ENCODE measurements around the gene KLF16.

Gene KLF16

DNA sequence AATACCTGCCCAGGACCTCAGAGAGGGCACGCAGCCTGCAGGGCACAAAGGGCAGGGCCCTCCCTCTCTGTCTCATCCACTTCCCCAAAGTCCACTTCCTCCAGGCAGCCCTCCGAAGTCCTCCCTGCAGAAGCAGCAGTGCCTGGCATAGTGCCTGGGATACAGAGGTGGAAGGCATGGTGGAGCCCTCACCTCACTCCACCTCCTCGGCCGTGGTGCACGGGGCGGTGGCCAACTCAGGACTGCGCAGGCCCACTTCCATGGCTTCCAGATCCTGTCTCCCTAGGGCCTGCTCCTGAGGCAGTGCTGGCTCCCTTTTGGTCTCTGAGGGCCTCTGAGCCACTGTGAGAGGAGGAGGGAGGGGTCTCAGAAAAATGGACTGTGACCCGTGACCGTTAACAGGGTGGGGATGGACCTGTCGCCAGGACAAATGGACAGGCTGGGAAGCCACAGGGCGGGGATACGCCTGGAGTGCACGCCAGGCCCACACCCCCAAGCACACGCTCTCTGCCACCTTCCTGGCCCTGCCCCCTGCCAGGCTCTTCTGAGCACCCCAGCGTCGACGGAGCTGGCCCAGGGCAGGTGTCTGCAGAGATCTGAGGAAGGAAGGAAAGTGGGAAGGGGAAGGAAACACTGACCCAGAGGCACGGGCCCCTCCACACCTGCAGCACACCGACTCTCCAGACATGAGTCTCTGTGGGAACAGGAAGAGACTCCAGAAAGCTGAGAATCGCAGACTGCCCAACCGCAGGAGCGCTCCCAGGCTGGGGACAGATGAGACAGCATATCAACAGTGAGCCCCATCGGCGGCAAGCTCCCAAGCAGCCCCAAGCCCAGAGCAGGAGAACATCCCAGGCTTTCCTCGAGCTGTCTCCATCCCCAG, 23.5 kb downstream of the KLF16 start:
- no peak for DNase-seq

DNA sequence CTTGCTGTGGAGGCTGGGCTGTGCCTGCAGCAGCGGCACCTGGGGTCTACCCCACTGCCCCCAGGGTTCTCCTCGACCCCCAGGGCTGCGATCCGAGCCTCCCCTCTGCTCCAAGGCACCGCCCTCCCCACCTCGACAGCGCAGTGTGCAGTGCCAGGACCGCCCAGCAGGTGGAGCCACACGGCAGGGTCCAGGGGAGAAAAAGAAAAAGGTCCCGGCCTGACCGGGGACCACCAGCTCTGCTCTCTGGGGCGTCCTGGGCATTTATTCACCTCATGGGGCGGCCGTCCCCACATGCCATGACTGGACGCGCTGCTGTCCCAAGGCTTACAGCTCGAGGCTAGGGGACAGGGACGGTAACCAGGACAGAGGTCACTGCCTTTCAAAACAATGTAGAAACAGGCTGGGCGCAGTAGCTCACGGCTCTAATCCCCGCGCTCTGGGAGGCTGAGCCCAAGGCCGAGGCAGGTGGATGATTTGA, 25.7 kb downstream of the KLF16 start:
- DNase-seq, result peak; percentile 87

DNA sequence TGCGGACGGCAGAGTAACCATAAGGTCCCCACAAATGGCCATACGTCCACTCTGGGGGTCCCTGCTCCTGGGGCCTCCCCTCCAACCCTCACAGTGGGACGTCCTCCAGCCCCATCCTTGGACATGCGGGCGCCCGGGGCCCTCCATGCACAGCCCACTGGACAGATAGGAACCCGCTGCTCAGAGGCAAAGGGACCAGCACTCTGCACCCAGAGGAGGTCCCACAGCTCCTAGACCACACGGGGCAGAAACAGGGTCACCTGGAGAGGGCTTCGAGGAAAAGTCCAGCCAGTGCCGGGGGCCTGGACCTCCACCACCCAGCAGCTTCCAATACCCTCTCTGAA, 26.2 kb downstream of the KLF16 start:
- no peak for DNase-seq

DNA sequence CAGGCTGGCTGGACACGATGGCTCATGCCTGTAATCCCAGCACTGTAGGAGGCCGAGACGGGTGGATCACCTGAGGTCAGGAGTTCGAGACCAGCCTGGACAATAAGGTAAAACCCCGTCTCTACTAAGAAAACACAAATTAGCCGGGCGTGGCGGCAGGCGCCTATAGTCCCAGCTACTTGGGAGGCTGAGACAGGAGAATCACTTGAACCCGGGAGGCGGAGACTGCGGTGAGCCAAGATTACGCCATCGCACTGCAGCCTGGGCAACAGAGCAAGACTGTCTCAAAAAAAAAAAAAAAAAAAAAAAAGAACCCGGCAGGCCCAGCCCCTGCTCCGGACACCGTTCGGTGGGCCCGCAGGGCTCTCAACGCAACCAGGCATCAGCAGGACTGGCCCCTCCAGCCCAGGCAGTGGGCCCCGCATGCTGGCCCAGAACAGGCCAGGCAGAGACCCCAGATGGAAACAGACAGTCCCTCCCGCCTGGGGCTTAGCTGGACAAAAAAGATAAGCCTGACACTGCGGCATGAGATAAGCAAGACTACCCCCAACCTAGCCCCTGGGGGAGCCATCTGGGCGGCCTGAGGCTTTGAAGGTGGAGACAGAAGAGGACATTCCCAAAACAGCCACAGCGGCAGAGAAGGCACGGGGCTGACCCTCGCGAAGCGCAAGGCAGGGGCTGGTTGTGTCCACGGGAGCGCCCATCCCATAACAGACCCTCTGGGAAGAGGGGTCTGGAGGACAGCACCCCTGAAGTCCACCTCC, 26.7 kb downstream of the KLF16 start:
- no peak for DNase-seq

DNA sequence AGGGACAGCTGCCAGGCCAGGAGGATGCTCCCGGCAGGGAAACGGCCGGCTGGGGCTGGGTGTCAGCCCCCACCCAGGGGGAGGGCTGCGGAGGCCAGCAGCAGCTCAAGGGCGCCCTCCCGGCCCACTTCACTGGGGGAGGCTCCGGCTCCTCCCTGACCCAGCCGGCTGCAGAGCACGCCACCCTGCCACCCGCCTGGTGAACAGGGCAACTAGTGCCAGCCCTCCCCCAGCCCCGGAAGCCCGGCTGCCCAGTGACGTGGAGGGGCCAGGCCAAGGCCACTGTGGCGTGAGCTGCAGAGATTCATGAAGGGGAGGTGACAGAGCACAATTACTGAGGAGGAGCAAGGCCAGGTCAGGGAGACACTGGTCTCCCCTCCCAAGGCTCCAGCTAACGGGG, 29.8 kb downstream of the KLF16 start:
- DNase-seq, result no peak

DNA sequence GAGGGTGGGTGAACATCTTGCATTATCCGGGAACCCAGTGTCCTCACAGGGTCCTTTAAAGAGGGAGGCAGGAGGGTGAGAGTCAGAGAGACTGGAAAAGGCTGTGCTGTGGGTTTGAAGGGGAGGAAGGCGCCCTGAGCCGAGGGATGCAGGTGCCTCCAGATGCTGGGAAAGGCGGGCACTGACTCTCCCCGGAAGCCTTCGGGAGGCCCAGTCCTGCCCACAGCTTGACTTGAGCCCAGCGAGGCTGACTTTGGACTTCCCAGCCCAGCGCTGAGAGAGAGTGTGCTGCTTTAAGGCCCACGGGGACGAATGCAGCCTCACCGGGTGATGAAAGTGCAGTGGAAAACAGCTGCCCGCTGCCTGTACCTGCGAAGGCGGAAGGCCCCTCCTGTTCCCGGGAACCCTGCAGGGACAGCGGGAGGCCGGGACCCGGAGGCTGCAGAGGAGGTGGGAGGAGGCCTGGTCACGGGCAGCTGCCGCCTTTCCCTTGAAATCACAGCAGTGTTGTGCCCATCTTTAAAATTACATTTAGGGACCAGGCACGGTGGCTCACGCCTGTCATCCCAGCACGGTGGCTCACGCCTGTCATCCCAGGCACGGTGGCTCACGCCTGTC, 31.2 kb downstream of the KLF16 start:
- DNase-seq, result no peak

DNA sequence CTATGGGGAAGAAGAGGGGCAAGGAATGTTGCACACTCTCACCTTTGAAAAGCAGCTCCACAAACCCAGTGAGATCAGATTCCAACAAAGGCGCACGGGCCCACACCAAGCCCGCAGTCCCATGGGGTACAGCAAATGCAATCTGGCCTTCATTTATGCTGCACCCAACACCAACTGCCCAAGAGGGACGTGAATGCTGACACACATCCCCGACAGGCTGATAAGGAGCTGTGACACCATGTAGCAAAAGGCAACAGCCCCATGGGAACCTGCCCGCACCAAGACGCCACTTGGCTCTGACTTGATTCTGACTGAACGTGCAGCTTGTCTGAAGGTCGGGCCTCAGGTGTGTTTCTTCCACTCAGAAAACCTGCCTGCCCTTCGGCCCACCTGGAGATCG, 32.4 kb downstream of the KLF16 start:
- DNase-seq, result no peak

DNA sequence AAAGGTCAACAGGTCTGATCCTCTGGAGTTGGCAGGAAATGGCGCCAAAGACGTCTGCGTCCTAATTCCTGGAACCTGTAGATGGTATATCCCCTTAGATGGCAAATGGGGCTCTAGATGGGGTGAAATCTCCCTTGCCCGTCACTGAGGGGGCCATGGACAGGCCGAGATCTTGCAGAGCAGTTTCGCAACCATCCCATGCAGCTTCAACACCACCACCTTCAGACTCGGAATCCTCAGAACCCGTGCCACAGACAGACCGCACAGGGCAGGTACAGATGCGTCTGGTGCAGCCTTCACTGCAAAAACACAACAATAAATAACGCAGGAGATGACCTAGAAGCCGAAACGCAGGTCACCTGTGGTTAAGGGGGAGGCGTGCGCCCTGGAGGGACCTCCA, 32.8 kb downstream of the KLF16 start:
- DNase-seq, result no peak

DNA sequence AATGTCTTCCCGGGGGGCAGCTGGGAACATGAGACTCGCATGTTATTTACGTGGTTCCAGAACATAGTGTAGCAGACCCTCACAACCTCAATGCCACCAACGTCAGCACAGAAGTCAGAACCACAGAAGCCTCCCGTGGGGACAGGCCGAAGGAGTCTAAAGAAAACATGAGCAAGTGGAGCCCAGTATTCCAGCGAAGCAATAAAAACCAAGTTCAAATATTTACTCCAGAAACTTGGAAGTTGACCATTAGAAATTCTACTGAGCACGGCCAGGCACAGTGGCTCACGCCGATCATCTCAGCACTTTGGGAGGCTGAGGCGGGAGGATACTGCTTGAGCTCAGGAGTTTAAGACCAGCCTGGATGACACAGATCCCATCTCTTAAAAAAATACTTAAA, 33.4 kb downstream of the KLF16 start:
- no peak for DNase-seq

DNA sequence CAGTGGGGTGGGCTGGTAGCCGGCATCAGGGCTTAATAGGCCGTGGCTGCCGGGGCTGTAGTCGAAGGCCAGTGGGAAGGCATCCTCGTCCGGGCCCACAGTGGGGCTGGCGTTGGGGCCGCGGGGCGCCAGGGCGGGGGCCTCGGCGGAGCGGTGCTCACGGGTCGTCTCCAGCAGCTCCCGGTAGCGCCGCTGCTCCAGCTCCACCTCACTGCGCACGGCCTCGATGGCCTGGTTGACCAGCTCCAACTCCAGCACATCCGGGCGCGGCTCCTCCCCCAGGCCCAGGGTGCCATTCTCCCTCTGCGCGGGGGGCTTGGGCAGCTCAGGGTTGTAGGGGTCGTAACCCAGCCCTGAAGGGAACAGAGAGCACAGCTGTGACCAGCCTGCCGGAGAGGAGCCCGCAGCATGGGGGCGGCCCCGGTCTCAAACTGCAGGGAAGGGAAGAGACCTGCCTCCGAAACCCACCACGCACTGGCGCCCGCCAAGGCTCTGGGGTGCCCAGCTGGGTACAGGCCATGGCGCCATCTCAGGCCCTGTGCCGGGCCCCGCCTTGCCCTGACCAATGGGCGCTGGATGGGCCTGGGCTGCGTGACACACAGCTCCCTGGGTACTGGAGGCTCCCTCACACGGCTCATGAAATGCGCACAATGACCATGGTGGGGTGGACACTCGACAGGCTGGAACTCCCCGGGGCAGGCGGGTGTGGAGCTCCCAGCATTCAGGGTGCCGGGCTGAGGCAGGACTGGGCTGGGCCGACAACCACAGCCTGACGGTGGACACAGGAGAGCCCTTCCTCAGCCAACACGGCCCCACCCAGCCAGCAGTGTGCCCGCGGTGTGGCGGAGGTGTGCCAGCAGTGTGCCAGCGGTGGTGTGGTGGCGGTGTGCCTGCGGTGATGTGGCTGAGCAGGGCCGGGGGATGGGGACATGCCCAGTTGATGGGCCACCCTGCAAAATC, 34.8 kb downstream of the KLF16 start:
- DNase-seq, result no peak

DNA sequence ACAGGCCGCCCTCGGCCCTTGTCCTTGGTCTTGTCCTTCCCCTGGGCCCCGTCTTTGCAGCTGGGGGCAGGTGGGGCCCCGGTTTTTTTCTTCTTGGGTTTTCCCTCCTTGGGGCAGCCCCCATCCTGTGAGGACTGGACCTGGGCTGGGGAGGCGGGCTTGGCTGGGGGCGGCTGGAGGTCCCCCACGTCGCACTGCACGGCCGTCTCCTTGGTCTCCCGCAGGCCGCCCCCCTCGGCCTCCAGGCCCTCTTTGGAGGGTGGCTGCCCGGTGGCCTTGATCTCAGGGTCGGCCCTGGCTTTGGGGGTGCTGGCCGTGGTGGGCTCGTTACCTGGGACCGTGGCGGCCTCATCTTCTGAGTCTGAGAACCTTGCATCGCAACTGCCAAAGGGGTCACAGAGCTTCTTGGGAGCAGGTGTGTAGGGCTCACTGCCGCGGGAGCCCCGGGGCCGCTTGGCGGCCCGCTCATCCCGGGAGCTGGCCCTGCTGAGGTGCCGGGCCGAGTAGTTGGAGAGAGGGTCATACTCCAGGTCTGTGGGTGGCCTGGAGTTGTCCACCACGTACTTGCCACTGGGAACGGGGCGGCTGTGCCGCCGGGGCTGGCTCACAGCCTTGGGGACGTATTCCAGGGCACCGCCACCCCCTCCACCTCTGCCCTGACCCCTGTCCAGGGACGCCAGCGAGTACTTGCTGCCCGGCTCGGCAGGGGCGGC, 35.7 kb downstream of the KLF16 start:
- DNase-seq, result no peak

DNA sequence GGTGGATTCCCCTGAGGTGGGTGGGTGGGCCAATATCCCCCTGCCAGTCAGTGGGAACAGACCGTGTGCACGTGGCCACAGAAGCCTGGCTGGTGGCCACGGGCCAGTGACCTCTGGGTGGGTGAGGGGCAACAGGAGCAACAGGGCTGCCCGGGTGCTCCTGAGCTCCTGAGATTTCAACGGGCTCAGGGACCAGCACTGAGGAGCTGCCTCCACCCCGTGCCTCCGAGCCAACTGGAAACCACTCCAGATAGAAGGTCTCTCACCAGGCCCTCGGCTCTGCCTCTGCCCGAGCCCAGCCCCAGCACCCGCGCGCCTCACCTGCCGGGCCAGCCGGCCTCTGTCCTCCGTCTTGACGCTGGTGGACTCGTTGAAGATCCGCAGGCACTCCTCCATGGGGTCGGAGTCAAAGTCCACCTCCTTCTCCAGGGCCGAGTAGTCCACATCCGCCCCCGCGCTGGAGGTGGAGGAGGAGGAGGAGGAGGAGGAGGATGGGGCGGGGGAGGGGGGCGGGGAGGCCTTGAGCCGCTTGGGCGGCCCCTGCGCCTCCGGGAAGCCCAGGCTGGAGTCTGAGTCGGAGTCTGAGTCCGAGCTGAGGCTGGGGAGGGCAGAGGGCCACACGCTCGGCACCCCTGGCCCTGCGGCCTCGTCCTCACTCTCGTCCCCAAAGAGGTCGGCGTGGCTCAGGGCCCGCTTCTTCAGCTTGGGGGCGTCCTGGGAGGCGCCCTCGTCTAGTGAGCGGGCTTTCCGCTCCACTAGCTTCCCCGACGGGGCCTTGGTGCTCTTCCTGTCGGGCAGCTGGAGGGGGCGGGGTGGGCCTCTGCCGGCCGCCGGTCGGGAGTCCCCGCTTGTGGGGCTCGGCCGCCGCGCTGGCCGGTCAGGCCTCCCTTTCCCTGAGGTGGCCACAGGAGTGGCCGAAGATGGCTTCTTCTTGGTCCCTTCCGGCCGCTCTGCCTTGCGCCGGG, 36.5 kb downstream of the KLF16 start:
- no peak for DNase-seq

DNA sequence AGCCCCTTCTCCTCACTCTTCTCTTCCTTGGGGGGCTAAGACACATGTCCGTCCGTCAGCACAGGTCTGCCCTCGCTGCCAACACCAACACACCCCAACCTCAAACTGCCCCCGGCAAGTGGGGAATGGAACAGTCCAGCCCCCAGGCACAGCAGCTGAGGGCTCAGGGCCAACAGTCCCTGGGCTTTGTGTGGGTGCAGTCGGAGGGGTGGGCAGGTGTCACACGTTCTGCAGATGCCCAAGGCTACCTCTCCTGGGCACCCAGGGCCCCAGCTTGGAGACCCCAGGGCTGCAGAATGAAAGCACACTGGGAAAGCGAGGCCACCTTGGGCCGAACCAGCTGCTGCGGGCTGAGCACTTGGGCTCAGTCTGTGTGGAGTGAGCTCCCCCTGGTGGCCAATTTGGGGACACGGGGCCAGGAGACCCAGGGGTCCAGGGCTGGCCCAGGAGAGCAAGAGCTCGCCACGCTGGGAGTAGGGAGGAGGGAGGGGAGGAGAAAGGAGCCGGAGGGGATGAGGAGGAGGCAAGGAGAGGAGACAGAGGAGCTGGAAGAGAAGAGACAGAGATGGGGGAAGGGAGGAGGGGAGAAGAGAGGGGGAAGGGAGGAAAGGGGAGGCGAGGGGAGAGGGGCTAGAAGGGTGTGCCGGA, 37.3 kb downstream of the KLF16 start:
- DNase-seq, result peak; percentile 93

DNA sequence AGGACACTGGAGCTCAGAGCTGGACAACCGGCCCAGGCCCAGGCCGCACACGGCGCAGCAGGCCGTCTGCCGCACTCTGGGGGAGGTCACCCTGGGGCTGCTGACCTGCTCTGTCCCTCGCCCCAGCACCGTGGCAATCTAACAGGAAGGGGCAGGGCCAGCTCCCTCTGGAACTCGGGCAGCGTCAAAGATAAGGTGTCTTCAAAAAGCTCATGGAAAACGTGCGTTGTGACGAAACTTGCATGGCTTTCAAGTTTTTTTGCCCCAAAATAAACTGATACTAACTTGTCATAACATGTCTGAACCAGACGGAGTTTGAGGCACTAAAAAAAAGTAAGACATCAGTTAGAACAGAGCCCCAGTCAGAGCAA, 39.1 kb downstream of the KLF16 start:
- no peak for DNase-seq

DNA sequence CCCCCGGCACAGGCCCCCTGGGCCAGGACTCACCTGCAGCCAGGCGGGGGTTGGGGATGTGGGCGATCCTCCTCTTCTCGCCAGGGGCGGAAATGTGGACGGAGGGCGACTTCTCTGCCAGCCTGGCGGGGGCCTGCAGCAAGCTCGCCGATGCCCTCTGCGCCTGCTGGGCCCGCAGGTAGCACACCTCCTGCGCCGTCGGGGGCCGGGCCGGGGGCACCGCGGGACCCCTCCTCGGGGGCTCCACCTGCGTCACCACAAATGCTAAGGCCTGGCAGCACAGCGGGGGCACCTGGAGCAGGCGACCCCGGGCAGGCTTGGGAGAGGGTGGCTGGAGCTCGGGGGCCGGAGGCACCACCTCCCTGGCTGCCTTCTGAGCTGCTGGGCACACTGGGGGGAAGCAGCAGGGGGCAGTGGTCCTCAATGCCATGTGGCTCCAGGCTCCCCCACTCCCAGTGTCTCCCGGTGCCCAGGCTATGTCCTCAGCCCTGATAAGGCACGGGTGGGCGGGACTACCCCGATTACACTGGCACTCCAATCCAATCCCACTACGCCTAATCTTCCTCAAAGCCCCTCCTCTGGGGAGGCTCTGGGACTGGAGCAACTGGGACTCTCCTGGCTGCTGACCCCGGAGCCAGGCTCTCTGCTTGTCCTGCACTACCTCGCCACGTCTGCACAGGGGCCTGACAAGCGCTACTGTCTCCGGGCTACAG, 39.7 kb downstream of the KLF16 start:
- DNase-seq, result no peak

DNA sequence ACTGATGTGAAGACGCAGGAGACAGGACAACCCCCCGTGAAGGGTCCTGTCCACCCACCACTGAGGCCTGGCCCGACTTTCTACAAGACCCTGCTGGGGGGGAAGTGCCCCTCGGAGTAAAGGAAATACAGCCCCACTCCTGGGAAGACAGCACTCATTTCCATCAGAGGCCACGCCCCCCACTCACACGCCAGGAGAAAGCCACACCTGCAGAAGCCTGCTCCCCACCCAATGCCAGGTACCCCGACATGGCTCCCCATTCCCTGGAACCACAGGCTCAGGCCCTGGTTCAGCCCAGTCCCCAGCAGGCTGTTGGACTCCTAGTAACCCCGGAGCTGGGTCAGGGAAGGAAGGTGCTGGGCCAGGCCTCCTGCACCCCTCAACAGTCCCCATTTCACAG, 40.4 kb downstream of the KLF16 start:
- DNase-seq, result no peak

DNA sequence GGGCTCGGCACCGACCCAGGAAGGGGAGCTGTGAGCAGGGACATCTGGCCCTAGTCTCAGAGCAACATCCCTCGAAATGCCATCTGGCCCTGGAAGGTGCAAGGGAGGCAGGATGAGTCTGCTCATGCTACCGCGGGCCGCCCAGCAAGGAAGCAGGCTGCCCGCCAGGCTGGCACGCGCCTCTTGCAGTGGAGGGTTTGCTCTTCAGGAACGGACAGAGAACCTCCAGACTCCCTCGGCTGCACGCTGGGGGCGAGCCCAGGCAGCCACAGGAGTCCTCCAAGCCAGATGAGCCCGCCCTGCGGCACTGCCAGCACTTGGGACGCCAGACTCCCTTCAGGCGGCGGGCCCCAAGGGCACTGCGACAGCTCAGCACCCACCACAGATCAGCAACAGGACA, 41.2 kb downstream of the KLF16 start:
- DNase-seq, result no peak

DNA sequence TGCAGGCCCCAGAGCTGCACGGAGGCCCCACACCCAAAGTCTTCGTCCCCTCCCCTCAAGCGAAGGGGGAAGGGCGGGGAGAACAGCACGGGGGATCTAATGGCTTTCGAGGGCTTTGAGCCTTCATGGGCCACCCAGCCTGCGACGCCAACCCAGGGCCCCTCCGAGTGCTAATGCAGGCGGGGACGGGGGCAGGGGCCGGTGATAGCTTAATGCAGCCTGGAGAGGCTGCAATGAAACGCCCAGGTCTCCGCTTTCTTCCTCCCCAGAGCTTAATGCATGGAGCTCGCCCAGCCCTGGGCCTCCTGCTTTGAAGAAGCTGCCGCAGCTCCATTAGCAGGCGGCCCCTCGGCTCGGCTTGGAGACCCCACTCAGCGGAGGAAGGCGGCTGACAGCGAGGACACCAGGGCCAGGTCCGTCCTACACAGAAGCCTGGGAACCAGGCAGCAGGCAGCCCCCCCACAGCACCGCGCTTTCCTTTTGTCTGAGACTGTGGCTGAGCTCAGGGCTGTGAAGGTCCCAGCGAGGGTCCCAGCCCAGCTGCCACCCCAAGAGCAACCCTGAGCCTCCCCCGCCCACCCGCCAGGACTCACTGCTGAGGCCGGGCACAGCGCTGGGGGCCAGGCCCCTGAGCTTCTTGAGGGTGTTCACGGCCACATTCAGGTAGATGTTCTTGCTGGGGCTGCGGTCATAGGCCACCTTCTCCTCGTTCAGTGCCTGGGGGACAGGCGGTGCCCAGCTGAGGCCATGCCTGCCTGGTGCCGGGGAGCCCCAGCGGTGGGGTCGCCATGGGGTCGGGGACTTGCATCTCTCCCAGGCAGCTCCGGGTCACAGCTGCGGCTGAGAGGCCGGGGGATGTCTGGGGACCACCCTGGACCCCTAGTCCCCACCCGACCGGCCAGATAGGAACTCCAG, 43.8 kb downstream of the KLF16 start:
- DNase-seq, result no peak

All from activated effector memory CD4-positive, alpha-beta T cell treated with anti-CD3 and anti-CD28 coated beads, Interleukin-2, amount 50 U/mL, for 16 hours (primary cell).